DND-41 (cell line): ENCODE measurements around the gene OR52A1.

Experiments used
- CTCF ChIP-seq: IDR thresholded peaks from 2 replicates; pipeline ENCODE4 v1.5.1; 2012; ENCODE audit warnings: borderline replicate concordance, low read length, moderate library complexity, mild to moderate bottlenecking; ENCODE audit not compliant: poor library complexity, severe bottlenecking; ENCODE audit errors: extremely low read depth
- EZH2 ChIP-seq: IDR thresholded peaks from 3 replicates; pipeline ENCODE4 v1.6.1; 2012; ENCODE audit warnings: borderline replicate concordance, low read depth, mild to moderate bottlenecking, moderate library complexity, low read length, inconsistent platforms; ENCODE audit not compliant: severe bottlenecking

- TF ChIP-seq CTCF (no peak), EZH2 (no peak)
Measured at GRCh38 chr11:5174934-5175333, 20.4 kb upstream of the OR52A1 start.
